GM12865 (cell line): ENCODE data around the gene TSEN2.
"Not testable (repeated sequence)": the region's sequence is repeated elsewhere in the genome, so short reads cannot be mapped to it uniquely, and the experiment has no call there.

Experiments
- DNase-seq: peaks from one replicate; pipeline ENCODE4 v3.0.0; 2010; ENCODE audit warnings: low read depth
- H3K4me3 ChIP-seq: 2 replicates; pipeline ENCODE4 v1.5.1; 2011; ENCODE audit warnings: mild to moderate bottlenecking, low read depth, low read length, control low read depth
- TF ChIP-seq, protein P1 (sequence below): IDR thresholded peaks from 2 replicates; pipeline ENCODE4 v1.5.1; 2011; ENCODE audit warnings: low read length, control low read depth, low read depth, inconsistent platforms; ENCODE audit not compliant: insufficient read depth; ENCODE audit errors: missing control alignments

Gene TSEN2

DNA sequence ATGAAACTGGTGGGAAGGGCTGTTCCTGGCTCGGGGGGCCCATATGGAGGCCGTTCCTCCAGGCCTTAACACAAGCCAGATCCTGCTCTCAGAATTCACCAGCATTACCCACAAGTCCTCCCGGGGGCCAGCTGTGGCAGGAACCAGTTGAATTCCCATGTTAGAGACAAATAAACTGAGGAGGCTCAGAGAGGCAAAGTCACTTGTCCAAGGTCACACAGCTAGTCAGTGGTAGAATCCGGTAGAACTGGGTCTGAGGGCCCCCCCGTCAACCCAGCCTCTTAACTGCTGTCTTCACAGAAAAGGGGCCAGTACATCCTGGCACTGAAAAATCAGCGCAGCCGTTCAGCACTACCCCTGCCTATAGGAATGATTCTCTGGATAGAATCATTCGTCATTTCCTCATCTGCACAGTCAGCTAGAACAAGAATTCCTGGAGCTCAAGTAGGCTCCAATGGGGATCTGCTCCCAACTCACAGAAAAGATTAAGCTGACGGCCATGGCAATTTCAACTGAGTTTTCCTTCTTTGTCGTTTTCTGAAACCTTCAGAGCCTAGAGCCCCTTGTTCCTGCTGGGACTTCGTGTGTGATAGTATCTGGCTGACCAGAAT lies 12.2 kb upstream of the TSEN2 start:
- H3K4me3 ChIP-seq, result no peak overlapping the region
- TF ChIP-seq, protein P1, sequence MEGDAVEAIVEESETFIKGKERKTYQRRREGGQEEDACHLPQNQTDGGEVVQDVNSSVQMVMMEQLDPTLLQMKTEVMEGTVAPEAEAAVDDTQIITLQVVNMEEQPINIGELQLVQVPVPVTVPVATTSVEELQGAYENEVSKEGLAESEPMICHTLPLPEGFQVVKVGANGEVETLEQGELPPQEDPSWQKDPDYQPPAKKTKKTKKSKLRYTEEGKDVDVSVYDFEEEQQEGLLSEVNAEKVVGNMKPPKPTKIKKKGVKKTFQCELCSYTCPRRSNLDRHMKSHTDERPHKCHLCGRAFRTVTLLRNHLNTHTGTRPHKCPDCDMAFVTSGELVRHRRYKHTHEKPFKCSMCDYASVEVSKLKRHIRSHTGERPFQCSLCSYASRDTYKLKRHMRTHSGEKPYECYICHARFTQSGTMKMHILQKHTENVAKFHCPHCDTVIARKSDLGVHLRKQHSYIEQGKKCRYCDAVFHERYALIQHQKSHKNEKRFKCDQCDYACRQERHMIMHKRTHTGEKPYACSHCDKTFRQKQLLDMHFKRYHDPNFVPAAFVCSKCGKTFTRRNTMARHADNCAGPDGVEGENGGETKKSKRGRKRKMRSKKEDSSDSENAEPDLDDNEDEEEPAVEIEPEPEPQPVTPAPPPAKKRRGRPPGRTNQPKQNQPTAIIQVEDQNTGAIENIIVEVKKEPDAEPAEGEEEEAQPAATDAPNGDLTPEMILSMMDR, result no peak
- no peak for DNase-seq

DNA sequence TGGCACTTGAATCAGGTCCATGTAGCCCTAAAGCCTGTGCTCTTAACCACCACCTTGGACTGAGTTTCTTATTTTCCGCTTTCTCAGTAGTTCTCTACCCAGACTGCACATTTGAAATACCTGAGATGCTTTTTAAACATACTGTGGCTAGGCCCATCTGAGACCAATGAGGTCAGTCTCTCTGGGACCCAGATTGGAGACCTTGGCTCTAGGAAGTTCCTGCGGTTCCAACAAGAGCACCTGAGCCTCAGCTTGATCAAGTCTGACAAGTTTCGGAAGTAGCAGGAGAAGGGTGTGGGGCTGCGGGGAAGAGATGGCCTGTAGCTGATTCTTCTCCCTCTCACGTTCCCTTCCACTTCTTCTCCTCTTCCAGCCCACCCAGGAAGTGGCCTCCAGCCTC lies 11.5 kb upstream of the TSEN2 start:
- DNase-seq, result no peak
- no peak overlapping the region for H3K4me3 ChIP-seq
- TF ChIP-seq, protein P1, result no peak

DNA sequence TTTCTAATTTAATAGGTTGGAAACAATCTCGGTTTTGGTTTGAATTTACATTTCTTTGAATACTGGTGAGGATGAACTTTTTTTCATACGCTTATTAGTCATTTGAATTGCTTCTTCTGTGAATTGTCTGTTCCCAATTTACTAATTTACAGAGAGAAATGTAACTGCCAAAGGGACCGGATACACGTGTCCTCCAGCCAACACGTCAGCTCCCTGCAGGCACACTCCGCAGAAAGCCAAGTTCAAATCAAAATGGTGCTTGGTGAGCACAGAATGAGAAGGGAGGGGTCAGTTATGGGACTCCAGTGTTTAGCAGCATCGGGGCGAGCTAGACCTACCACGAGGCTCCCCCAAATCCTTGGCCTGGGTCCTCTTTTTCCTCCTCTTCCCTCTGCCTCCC lies 10.8 kb upstream of the TSEN2 start:
- no peak for DNase-seq
- TF ChIP-seq, protein P1, result no peak
- H3K4me3 ChIP-seq, result no peak overlapping the region

DNA sequence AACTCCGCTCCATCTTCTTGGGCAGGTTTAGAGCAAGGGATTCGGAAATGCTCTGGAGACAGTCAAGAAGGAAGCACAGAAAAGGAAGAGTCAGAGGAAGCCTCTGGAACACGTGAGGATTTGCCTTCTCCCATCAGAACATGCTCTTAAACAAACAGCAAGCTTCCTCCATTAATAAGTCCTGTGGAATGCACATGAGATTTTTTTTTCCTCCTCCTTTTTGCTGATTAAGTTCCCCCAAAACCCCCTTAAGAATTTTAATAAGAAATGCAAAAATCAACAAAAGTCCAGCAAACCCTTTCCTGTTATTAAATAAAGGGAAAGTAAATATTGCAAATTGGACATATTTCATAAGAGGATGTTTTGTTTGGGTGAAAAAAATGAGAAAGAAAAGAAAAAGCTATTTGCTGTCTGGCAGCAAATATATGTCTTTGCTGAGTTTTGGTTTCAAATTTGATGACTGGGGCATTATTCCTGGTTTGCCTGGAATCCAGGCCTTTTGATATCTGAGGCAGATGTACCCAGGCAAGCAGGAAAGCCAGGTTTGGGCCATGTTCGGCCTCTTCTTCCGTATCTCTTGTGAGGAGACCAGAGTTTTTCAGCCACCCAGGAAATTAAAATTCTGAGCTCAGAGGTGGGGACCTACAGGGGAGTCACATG lies 7.9 kb upstream of the TSEN2 start:
- no peak for DNase-seq
- TF ChIP-seq, protein P1, result no peak
- no peak overlapping the region for H3K4me3 ChIP-seq

DNA sequence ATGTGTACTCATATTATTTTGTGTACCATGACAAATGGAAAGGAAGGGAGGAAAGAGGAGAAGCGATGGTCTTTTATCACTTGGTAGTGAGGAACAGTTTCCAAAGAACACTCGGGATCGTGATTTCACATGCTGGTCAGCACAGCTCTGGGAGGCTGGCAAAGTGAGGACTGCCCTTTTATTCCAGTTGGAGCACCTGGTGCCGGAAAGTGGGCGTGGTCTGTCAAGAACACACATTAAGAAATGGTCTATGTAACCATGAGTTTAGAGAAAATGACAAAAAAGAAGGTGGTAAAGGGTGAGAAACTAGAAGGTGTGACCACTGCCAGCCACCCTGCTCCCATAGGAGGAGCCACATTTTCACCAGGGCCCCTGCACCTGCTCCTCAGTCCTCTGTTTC lies 7.0 kb upstream of the TSEN2 start:
- H3K4me3 ChIP-seq, result no peak overlapping the region
- DNase-seq, result no peak
- TF ChIP-seq, protein P1, result no peak

DNA sequence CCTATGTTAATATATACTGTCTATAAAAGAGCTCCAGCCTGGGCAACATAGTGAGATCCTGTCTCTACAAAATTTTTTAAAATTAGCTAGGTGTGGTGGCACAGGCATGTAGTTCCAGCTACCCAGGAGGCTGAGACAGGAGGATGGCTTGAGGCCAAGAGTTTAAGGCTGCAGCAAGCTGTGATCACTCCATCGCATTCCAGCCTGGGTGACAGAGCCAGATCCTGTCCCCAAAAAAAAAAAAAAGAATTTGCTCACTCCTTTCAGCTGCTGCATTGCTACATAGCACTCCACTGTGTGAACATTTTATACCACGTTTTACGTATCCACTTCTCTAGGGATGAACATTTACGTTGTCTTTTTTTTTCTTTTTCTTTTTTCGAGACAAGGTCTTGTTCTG lies 6.0 kb upstream of the TSEN2 start:
- TF ChIP-seq, protein P1, result no peak
- no peak overlapping the region for H3K4me3 ChIP-seq
- no peak for DNase-seq

DNA sequence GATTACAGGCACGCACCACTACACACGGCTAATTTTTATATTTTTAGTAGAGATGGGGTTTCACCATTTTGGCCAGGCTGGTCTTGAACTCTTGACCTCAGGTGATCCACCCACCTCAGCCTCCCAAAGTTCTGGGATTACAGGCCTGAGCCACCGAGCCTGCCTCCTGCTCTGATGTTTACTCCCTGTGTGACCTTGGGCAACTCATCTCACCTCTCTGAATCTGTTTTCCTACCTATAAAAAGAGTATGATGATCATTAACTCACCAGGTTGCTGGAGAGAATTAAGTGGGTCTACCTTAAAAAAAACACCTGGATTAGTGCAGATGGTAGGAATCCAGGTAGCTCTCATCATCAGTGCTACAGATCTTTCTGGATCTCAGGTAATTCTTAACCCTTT lies 5.1 kb upstream of the TSEN2 start:
- not testable (repeated sequence) for DNase-seq, H3K4me3 ChIP-seq
